ENCODE data around the gene KLHL1.

- TF ChIP-seq CTCF (IDR thresholded peaks at IDR 0.05; ENCODE audit: insufficient read depth, low read length) (no peak), POLR2AphosphoS5 (IDR thresholded peaks at IDR 0.05; ENCODE audit: low read depth) (no peak), GABPA (IDR thresholded peaks at IDR 0.05; ENCODE audit: low read depth) (no peak)
Observed at GRCh38 chr13:69676286-69676685, 432.0 kb downstream of the KLHL1 start.
